SHP77 (cell line): ENCODE data around the gene SUPT3H.
"Not testable (repeated sequence)": the region's sequence is repeated elsewhere in the genome, so short reads cannot be mapped to it uniquely, and the experiment has no call there.

Experiments
- DNase-seq, 2 experiments: peaks; one replicate each; lab custom pipeline; 2025; lab: John Stamatoyannopoulos, UW

SUPT3H gene

DNA sequence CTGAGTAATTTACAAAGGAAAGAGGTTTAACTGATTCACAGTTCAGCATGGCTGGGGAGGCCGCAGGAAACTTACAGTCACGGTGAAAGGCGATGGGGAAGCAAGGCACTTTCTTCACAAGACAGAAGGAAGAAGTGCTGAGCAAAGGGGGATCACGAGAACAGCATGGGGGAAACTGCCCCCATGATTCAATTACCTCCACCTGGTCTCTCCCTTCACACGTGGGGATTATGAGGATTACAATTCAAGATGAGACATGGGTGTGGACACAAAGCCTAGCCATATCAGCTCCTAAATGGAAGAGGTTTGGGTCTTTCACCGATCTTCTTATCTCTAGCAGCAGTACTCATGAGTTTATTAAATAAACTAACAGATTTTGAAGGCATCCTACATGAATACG lies 202.5 kb downstream of the SUPT3H start:
- DNase-seq: no peak

GRCh38 chr6:45174045-45174444 lies 203.7 kb downstream of the SUPT3H start:
- no peak for DNase-seq

DNA sequence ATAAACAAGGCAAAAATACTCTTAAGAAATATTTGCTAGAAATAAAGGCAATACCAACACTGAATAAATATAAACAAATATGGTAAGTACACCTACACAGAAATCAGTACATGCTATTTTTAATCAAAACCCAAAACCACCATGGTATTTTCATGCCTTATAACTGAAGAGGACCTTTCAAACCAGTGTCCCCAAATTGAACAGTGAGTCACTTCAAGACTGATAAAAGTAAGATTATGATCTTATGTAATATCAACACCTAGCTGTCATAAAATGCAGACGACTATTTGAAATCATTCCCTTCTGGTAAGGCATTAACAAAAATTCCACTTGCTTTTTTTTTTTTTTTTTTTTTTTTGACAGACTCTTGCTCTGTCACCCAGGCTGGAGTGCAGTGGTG lies 206.4 kb downstream of the SUPT3H start:
- DNase-seq: no peak

GRCh38 chr6:45170309-45170708 lies 207.4 kb downstream of the SUPT3H start:
- DNase-seq: no peak

DNA sequence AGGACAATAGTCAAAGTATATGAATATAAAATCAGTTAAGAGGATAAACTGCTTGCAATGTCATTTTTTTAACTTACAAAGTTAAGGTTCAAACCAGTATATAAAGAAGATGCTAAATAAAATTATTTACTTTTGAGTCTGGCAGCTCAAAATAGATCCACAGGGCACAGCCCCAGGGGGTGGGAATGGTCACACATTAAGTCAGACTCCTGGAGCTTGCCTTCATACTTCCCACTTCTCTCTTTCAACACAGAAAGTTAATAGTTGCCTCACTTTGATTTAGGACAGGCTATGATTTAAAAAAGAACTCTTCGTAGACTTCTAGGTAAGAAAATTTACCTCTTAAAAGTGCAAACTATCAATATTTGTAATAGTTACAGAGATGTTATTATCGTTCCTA lies 207.9 kb downstream of the SUPT3H start:
- no peak for DNase-seq

- no peak for DNase-seq
These were observed 213.6 kb downstream of the SUPT3H start for GRCh38 chr6:45163952-45164766.

DNA sequence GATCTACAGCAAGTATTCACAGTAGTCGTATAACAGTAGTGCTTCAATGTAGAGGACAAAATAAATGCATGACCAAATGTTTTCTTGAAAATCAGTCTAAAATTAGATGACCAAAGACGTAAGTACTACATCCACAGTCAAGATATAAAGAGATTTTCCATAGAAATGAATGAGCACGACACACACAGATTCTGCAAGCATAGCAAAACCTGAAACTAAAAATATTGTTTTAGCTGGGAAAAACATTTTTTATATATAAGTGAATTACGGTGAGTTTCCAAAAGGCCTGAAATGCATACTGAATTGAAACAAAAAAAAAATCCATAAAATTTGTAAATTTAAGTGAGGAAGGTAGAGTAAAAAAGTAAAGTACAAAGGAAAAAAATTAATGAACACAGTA lies 217.4 kb downstream of the SUPT3H start:
- DNase-seq: no peak

- DNase-seq: no peak
These were observed 221.7 kb downstream of the SUPT3H start for GRCh38 chr6:45156075-45156474.

DNA sequence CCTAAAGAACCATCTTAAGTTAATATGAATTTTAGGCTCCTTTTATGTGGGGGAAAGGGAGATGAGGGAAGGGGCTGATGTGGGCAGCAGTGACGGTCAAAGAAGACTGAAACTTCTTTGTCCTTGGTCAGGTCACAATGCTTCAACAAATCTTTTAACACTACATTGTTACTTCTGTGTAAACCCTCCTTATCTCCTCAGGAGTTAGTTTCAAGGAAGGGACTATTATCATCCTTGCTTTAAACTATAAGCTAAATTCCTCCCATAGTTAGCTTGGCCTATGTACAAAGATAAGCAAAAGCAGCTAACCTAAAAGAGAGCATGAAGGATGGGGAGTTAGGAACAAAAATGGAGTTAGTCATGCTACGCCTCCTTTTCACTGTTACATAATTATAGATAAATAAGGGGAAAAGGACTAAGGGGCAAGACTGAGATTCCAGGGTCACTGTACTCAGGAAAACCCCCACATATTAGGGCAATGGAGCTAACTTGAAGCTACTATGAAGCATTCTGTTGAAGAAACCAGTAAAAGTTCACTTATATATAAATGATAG lies 222.3 kb downstream of the SUPT3H start:
- no peak for DNase-seq

DNA sequence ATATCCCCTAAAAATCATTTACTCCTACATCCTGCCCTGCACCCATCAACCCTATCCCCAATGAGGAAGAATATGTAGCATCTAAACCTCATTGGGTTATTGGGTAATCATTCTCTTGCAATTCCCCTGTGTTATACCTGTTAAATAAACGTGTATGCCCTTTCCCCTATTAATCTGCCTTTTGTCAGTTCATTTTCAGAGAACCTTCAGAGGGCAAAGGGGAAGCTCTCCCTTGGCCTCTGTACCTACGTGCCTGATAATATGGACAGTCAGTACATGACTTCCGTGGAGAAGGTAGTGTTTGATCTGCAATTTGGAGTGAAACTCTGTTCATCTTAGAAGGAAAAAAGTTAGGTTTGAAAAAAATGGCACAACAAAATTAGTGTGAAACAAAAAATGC lies 223.1 kb downstream of the SUPT3H start:
- no peak for DNase-seq

- no peak for DNase-seq
These were observed 228.9 kb downstream of the SUPT3H start for GRCh38 chr6:45148711-45149341.

DNA sequence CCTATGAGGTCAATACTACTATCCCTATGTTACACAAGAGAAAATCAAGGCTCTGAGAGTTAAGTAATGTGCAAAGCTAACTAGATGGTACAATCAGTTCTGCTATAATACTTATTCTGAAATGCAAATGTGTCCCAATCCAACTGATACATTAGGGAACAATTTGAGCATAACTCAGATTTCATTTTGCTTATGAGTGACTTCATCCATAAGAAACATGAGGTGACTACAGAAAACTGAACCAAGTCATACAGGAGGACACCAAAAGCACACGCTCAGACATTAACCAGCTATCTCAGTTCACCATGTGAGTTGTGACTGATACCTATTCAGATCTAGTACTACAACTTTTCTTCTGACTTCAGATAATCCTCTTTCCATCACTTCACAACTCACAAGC lies 229.5 kb downstream of the SUPT3H start:
- DNase-seq: no peak

- DNase-seq: not testable (repeated sequence)
These were observed 232.1 kb downstream of the SUPT3H start for GRCh38 chr6:45145658-45146057.

GRCh38 chr6:45138765-45139164 lies 239.0 kb downstream of the SUPT3H start:
- no peak for DNase-seq

- DNase-seq: no peak
These were observed 241.2 kb downstream of the SUPT3H start for GRCh38 chr6:45136495-45136894.

DNA sequence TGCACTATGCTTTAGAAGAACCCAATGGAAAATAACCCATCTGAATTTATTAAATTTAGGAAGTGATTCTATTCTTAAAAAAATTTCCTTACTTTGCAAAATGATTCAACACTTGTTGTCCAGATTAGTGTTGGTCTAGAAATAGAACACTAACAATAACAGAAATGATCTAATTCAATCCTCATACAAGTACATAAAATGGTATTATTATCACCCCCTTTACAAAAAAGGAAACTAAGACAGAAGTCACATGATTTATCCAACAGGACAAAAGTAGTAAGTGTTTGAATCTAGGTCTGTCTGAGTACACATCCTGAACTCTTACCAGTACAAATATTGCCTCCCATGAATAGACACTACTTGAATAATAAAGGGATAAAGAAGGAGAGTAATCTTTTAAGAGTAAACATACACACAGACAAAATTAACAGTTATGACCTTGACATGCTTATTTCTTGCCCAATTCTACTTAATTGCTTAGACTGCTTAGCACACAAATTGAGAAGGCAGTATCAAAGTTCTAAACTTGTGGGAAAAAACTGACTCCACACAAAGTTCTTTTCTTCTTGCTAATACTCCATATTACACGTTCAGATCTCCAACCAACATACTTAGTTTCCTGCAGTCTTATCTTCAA lies 245.0 kb downstream of the SUPT3H start:
- DNase-seq: no peak

DNA sequence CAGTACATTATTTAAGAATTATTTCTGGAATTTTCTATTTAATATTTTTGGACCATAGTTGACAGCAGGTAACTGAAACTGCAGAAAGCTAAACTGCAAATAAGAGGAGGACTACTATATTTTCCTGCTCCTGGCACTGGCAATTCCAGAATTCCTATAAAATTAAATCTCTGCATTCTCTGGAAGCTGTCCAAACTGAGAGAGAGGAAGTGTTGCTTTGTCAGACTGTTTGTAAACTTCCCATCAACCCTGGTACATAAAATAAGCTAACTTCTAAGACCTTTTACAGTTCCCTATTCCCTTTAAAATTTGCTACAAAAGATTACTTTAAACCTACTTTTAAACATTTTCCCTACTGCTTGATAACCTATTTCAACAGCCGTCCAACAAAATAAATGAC lies 245.7 kb downstream of the SUPT3H start:
- no peak for DNase-seq

- no peak for DNase-seq
These were observed 248.7 kb downstream of the SUPT3H start for GRCh38 chr6:45129051-45129450.

DNA sequence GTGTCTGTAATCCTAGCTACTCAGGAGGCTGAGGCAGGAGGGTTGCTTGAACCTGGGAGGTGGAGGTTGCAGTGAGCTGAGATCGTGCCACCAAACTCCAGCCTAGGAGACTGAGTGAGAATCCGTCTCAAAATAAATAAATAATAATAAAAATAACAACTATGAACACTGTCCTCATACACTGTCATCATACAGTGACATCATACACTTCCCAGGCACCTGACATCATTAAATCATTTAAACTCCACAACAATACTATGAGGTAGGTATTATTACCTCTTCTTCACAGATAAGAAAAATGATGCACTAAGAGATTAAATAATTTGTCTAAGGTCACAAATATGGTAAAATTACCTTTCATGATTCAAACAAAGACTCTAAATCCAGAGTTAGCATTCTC lies 250.5 kb downstream of the SUPT3H start:
- DNase-seq: no peak

GRCh38 chr6:45126033-45126432 lies 251.7 kb downstream of the SUPT3H start:
- no peak for DNase-seq

- no peak for DNase-seq
These were observed 254.7 kb downstream of the SUPT3H start for GRCh38 chr6:45123023-45123422.

DNA sequence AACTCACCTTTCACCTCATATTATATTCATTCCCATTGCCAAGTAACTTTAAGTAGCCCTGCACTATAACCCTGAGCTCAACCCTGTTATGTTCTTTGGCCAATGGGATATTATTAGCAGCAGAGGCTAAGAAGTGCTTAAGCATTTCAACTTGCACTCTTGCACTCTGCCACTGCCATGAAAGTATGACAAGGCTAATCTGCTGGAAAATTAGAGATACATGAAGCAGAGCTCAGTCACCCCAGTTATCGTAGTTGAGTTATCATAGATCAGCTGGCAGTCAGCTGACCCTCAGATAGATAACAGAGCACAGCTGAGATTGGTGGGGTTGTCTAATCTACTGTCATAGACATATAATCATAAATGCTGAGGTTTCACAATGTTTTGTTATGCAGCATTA lies 259.0 kb downstream of the SUPT3H start:
- DNase-seq: no peak
